K562 (cell line): ENCODE results near the gene SIRPB2. TPM values are rescaled to one million over a fixed set of nuclear protein-coding genes. Genes with fewer than 3 reads are reported as not detected.

Experiments used
- ATAC-seq: fragments of 200-7000 bp; cut with Tn5 transposase; 3 replicates; pipeline ENCODE4 v1.9.1; 2020; ENCODE audit warnings: moderate library complexity
- BruUV-seq: library from RNA; stranded (reverse); fragments of 400-500 nt; replicated peaks from 2 replicates; lab custom pipeline; 2021; lab: Mats Ljungman, UMichigan
- CTCF ChIA-PET: fragments of 300-600 bp; formaldehyde crosslinking; extraction: SDS; loops from one replicate; lab custom pipeline; 2021; ENCODE audit warnings: low intra/inter-chr PET ratio; lab: Yijun Ruan, JAX
- POLR2A ChIA-PET: fragments of 300-600, 350-650 bp; sonication (Branson Sonifier 250); formaldehyde crosslinking; extraction: SDS; loops from one replicate; lab custom pipeline; 2021; ENCODE audit warnings: antibody characterized with exemption, inconsistent platforms; lab: Yijun Ruan, JAX
- DNase-seq, 4 experiments: peaks; one replicate each; pipeline versions ENCODE4 v3.0.0 to v3.0.0-alpha.2; 2011 to 2018; ENCODE audit warnings: low spot score in 3 of 4, mixed read lengths in 3 of 4; ENCODE audit errors: extremely low read depth in 1 of 4
- FAIRE-seq: peaks from 2 replicates; lab custom pipeline; 2011; peaks lifted over from hg19 to GRCh38; lab: Jason Lieb, UNC
- H2AFZ ChIP-seq: 2 replicates; pipeline ENCODE4 v1.6.0; 2011; ENCODE audit warnings: low read depth, low read length, control low read depth, inconsistent platforms
- H3K27ac ChIP-seq: fragments of 200-600 bp; 3 replicates; pipeline ENCODE4 v1.8.0; 2011; ENCODE audit warnings: low read depth, mild to moderate bottlenecking, control low read depth, inconsistent platforms, low read length, moderate library complexity, mixed read lengths; ENCODE audit errors: extremely low read depth
- H3K27me3 ChIP-seq, 2 experiments: fragments of 300-600 bp in 1 of 2; 2 replicates in 1 of 2; 3 replicates in 1 of 2; pipeline versions ENCODE4 v1.6.0 to v1.8.0; 2011; ENCODE audit warnings: inconsistent platforms in 2 of 2, low read length in 2 of 2, mild to moderate bottlenecking in 1 of 2, mixed read lengths in 1 of 2, moderate library complexity in 1 of 2; ENCODE audit not compliant: control insufficient read depth in 2 of 2, insufficient read depth in 2 of 2
- H3K36me3 ChIP-seq: fragments of 300-600 bp; 3 replicates; pipeline ENCODE4 v1.8.0; 2011; ENCODE audit warnings: mild to moderate bottlenecking, low read length, inconsistent platforms; ENCODE audit not compliant: control insufficient read depth, insufficient read depth
- H3K4me1 ChIP-seq, 2 experiments: fragments of 200-600 bp in 1 of 2; replicated peaks in 1 of 2; 2 replicates in 1 of 2; 3 replicates in 1 of 2; pipeline versions ENCODE4 v1.5.1 to v1.8.0; 2011; ENCODE audit warnings: inconsistent platforms in 2 of 2, low read length in 2 of 2, mild to moderate bottlenecking in 1 of 2, mixed read lengths in 1 of 2, moderate library complexity in 1 of 2; ENCODE audit not compliant: control insufficient read depth in 2 of 2, insufficient read depth in 2 of 2
- H3K4me2 ChIP-seq: 2 replicates; pipeline ENCODE4 v1.6.1; 2011; ENCODE audit warnings: low read length, control low read depth, inconsistent platforms, mixed read lengths; ENCODE audit not compliant: insufficient read depth
- H3K4me3 ChIP-seq: fragments of 200-600 bp; sonication (generic), shearing (Covaris generic); 2 replicates; pipeline ENCODE4 v1.5.1; 2016; ENCODE audit warnings: control low read depth, inconsistent platforms
- H3K79me2 ChIP-seq: fragments of 200-600 bp; 3 replicates; pipeline ENCODE4 v1.8.0; 2011; ENCODE audit warnings: low read length, inconsistent platforms; ENCODE audit not compliant: control insufficient read depth, insufficient read depth
- H3K9ac ChIP-seq, 2 experiments: 2 replicates each; pipeline versions ENCODE4 v1.6.0 to v1.6.1; 2011; ENCODE audit warnings: low read depth in 2 of 2, low read length in 2 of 2, control low read depth in 1 of 2, inconsistent platforms in 1 of 2, mild to moderate bottlenecking in 1 of 2, mixed read lengths in 1 of 2; ENCODE audit not compliant: insufficient read depth in 1 of 2
- H3K9me1 ChIP-seq: one replicate; pipeline ENCODE4 v1.6.0; 2011; ENCODE audit warnings: inconsistent platforms, mild to moderate bottlenecking, low read length, moderate library complexity; ENCODE audit not compliant: control insufficient read depth, insufficient read depth
- H3K9me3 ChIP-seq: replicated peaks from 2 replicates; pipeline ENCODE4 v1.5.1; 2011; ENCODE audit warnings: low read depth, low read length, inconsistent platforms; ENCODE audit not compliant: control insufficient read depth, insufficient read depth
- H4K20me1 ChIP-seq: replicated peaks from 2 replicates; pipeline ENCODE4 v1.6.1; 2011; ENCODE audit warnings: low read length, inconsistent platforms, mixed read lengths; ENCODE audit not compliant: control insufficient read depth, insufficient read depth
- DNMT1 ChIP-seq: fragments of 450-650 bp; IDR thresholded peaks from 2 replicates; pipeline ENCODE4 v1.6.1; 2016; ENCODE audit warnings: antibody characterized with exemption, mild to moderate bottlenecking
- FIP1L1 ChIP-seq: fragments of 200-400 bp; formaldehyde crosslinking; IDR thresholded peaks from 2 replicates; pipeline ENCODE4 v1.6.1; 2018; ENCODE audit warnings: mild to moderate bottlenecking, low read depth, low read length; ENCODE audit not compliant: poor library complexity, severe bottlenecking
- FOSL1 ChIP-seq: fragments of 200-800 bp; sonication (Bioruptor generic); conservative IDR thresholded peaks from 2 replicates; pipeline ENCODE4 v1.6.1; 2016; ENCODE audit warnings: missing genetic modification characterization, missing compliant biosample characterization
- GABPA ChIP-seq: fragments of 200-800 bp; sonication (Bioruptor generic); conservative IDR thresholded peaks from 2 replicates; pipeline ENCODE4 v1.6.1; 2016; ENCODE audit warnings: low read depth, missing genetic modification characterization, missing compliant biosample characterization
- HCFC1 ChIP-seq: IDR thresholded peaks from 2 replicates; pipeline ENCODE4 v1.6.1; 2012; ENCODE audit warnings: low read depth, low read length, improper control_type of control experiment
- HDGF ChIP-seq: fragments of 450-650 bp; IDR thresholded peaks from 2 replicates; pipeline ENCODE4 v1.6.1; 2016
- HNRNPH1 ChIP-seq: fragments of 200-400 bp; formaldehyde crosslinking; optimal IDR thresholded peaks from 2 replicates; pipeline ENCODE3; 2017; ENCODE audit warnings: low read depth, mild to moderate bottlenecking, low read length, moderate library complexity
- MTA1 ChIP-seq: fragments of 450-650 bp; IDR thresholded peaks from 2 replicates; pipeline ENCODE4 v1.6.1; 2017; ENCODE audit warnings: borderline replicate concordance
- NFE2 ChIP-seq: IDR thresholded peaks from 2 replicates; pipeline ENCODE4 v1.6.1; 2014; ENCODE audit warnings: antibody characterized with exemption, low read depth
- POLR2AphosphoS2 ChIP-seq: IDR thresholded peaks from 2 replicates; pipeline ENCODE4 v1.6.1; 2012; ENCODE audit warnings: low read length, improper control_type of control experiment
- PRPF4 ChIP-seq: fragments of 200-400 bp; formaldehyde crosslinking; IDR thresholded peaks from one replicate; pipeline ENCODE4 v1.6.1; 2017; ENCODE audit warnings: low read length, low read depth, mild to moderate bottlenecking; ENCODE audit not compliant: insufficient read depth, poor library complexity, severe bottlenecking
- SETDB1 ChIP-seq: IDR thresholded peaks from one replicate; pipeline ENCODE4 v1.6.1; 2012; ENCODE audit warnings: low read length, control low read depth, inconsistent platforms
- SIRT6 ChIP-seq: IDR thresholded peaks from one replicate; pipeline ENCODE4 v1.6.1; 2012; ENCODE audit warnings: low read depth, mild to moderate bottlenecking, control low read depth, inconsistent platforms, low read length, moderate library complexity
- ZEB2 ChIP-seq: fragments of 450-650 bp; IDR thresholded peaks from 2 replicates; pipeline ENCODE4 v1.6.1; 2016
- ZNF174 ChIP-seq: fragments of 250-450 bp; sonication (Bioruptor Pico); IDR thresholded peaks from 2 replicates; pipeline ENCODE4 v1.4.0; 2020; ENCODE audit warnings: mild to moderate bottlenecking
- ZNF224 ChIP-seq: sonication (generic); formaldehyde crosslinking; IDR thresholded peaks from 2 replicates; pipeline ENCODE4 v1.8.0; 2022; ENCODE audit warnings: mild to moderate bottlenecking, missing genetic modification reagents
- ZNF347 ChIP-seq: fragments of 450-650 bp; formaldehyde crosslinking; IDR thresholded peaks from 2 replicates; pipeline ENCODE4 v1.4.0; 2020; ENCODE audit warnings: low read depth, mild to moderate bottlenecking, moderate library complexity
- WGBS: fragments of 100-300 bp; shearing (Covaris generic); methylation state at CpG from one replicate; pipeline ENCODE4 v1.1.6; 2016; ENCODE audit warnings: low coverage, mixed read lengths; ENCODE audit not compliant: insufficient coverage; ENCODE audit errors: missing lambda C conversion rate; 5-methylcytosine and 5-hydroxymethylcytosine counted together
- in situ Hi-C: fragments of 300-500 bp; cut with MboI; formaldehyde crosslinking; loops from 4 replicates; pipeline ENCODE4 v1.15.0; 2018; ENCODE audit warnings: inconsistent platforms, mixed read lengths
- intact Hi-C: fragments of 100-400 bp; cut with micrococcal nuclease; formaldehyde crosslinking; loops from 2 replicates; pipeline ENCODE4 v1.14.2; 2022
- polyA plus RNA-seq, 8 experiments: library from polyadenylated mRNA; depleted of rRNA in 4 of 8; stranded (reverse) in 5 of 8; unstranded in 3 of 8; fragments of >200 nt; fragmentation: Nextera tagmentation in 2 of 8; fragmentation: Illumina TruSeq in 1 of 8; extraction: Ambion mirVana in 2 of 8; extraction: Trizol in 1 of 8; gene quantifications; 2 replicates each; pipeline versions ENCODE4 v1.2.1 to v1.2.3, GENCODE V29; 2011 to 2014; ENCODE audit warnings: inconsistent platforms in 1 of 8, missing spikeins in 1 of 8
- total RNA-seq, 7 experiments: library from RNA; depleted of rRNA in 6 of 7; stranded (reverse); fragments of >200 nt in 6 of 7; fragmentation: Illumina TruSeq in 2 of 7; extraction: Trizol in 2 of 7; gene quantifications; 2 replicates each; pipeline versions ENCODE4 v1.2.1 to v1.2.3, GENCODE V29; 2011 to 2021; ENCODE audit warnings: low replicate concordance in 1 of 7
- TF ChIP-seq, protein P1 (sequence below), 2 experiments: fragments of 250-450 bp in 1 of 2; fragments of 450-650 bp in 1 of 2; sonication (Bioruptor Pico) in 1 of 2; IDR thresholded peaks; 2 replicates each; pipeline versions ENCODE4 v1.6.1 to v1.8.0; 2016 to 2021; ENCODE audit warnings: mild to moderate bottlenecking in 2 of 2, moderate library complexity in 2 of 2, missing compliant biosample characterization in 1 of 2, missing genetic modification characterization in 1 of 2

The SIRPB2 gene
- total and polyA plus RNA-seq, 9 of the 15 experiments (the other 6 are each of a cell fraction or from before 2014, with no cell fraction given) = 0.07 TPM; not detected in 7

DNA sequence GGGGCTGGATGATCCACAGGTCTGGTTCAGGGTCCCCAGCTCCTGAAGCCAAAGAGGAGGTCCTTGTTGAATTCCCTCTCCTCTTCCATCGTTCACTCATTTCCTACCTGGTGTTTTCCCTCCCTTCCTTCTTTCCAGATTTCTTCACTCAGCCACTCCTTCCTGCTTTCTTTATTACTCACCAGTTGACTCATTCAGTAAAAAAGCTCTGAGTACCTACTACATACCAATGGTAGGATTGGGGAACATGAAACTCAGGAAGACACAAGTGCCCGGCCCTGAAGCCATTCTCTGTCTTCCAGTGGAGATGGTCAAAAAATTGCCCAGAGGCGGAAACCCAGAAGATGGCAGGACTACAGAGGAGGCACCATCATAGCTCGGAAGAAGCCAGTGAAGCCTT lies 12.7 kb downstream of the SIRPB2 start:
- H4K20me1 ChIP-seq = no peaks in the 10 kb centered on the region
- H3K27me3 ChIP-seq = peaks cover 8 to 34% of the 10 kb centered on the region in 2 experiments
- intact Hi-C loops = no loop called here
- 12% methylated on average over 3 of the region's 4 CpGs for WGBS
- TF ChIP-seq PRPF4 = no peak
- TF ChIP-seq ZNF347 (CRISPR knock-in tag) = no peak
- 0 out of 2 replicates have a peak, but pooled peaks have one; percentile 17 for TF ChIP-seq FOSL1 (tag)
- DNase-seq (no peak), ATAC-seq (no peak), FAIRE-seq (no peak)
- no TSS peak for BruUV-seq
- H3K9me1 ChIP-seq = no peaks in the 10 kb centered on the region
- no peaks in the 10 kb centered on the region for H3K9me3 ChIP-seq
- no peak overlapping the region for H3K4me2 ChIP-seq
- H3K4me3 ChIP-seq = no peak overlapping the region
- ChIA-PET POLR2A (no interaction called here), CTCF (no interaction called here)
- no peak overlapping the region for H2AFZ ChIP-seq
- H3K27ac ChIP-seq = no peak overlapping the region
- H3K4me1 ChIP-seq = peaks cover 0 to 4% of the 10 kb centered on the region in 2 experiments; a peak in 3 of 5 replicates
- in situ Hi-C loops = no loop called here
- H3K36me3 ChIP-seq = no peaks in the 10 kb centered on the region
- H3K79me2 ChIP-seq = no peaks in the 10 kb centered on the region
- no peak overlapping the region for H3K9ac ChIP-seq

DNA sequence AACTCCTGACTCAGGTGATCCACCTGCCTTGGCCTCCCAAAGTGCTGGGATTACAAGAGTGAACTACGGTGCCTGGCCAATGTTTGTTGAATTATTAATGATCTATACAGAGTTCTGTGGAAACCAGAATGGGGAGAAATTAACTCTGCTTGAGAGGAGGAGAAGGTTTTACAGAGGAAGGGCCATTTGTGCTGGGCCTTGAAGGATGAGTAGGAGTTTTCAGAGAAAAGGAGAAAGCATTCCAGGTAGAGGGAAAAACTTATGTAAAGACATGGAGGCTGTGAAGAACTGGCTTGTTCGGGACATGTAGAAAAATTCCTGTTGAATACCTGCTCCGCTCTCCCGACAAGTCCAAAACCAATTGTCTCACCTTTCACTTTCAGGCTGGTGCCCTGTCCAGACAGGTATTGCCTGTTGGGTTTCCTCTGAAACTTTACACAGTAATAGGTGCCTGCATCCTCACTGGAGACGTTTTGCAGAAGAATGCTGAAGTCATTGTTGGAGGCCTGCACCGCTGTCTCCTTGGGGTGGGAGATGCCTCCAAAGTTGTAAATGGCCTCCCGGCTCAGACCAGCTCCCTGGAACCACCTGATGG lies 13.2 kb downstream of the SIRPB2 start:
- no peak for DNase-seq

More for the DNA sequence above, 13.2 kb downstream of the SIRPB2 start:
- TF ChIP-seq DNMT1 (no peak), HNRNPH1 (no peak), SETDB1 (no peak), HCFC1 (no peak), ZNF174 (no peak), GABPA (no peak), ZEB2 (no peak), HDGF (no peak), SIRT6 (no peak), FIP1L1 (no peak), ZNF224 (CRISPR knock-in tag) (no peak), POLR2AphosphoS2 (no peak), MTA1 (no peak), NFE2 (no peak)
- TF ChIP-seq, protein P1, sequence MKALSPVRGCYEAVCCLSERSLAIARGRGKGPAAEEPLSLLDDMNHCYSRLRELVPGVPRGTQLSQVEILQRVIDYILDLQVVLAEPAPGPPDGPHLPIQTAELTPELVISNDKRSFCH (CRISPR knock-in tag; IDR thresholded peaks at IDR 0.05) = no peak
- TF ChIP-seq, protein P1 (tag; IDR thresholded peaks at IDR 0.05) = no peak
- H3K79me2 ChIP-seq = no peaks in the 10 kb centered on the region
- intact Hi-C loops = no loop called here
- FAIRE-seq (no peak), ATAC-seq (no peak)
- BruUV-seq = no TSS peak
- no peak overlapping the region for H2AFZ ChIP-seq
- no peaks in the 10 kb centered on the region for H3K36me3 ChIP-seq
- in situ Hi-C loops = no loop called here
- H3K27ac ChIP-seq = no peak overlapping the region
- no peaks in the 10 kb centered on the region for H4K20me1 ChIP-seq
- peaks cover 8 to 34% of the 10 kb centered on the region in 2 experiments for H3K27me3 ChIP-seq
- 7% methylated on average over 5 of the region's 7 CpGs for WGBS
- ChIA-PET POLR2A (no interaction called here), CTCF (no interaction called here)
- peaks cover 4% of the 10 kb centered on the region in 2 experiments; a peak in 3 of 5 replicates for H3K4me1 ChIP-seq
- no peaks in the 10 kb centered on the region for H3K9me1 ChIP-seq
- no peak overlapping the region for H3K4me2 ChIP-seq
- no peaks in the 10 kb centered on the region for H3K9me3 ChIP-seq
- H3K4me3 ChIP-seq = no peak overlapping the region
- no peak overlapping the region for H3K9ac ChIP-seq
